Right ventricle myocardium inferior (tissue), 1 donor: ENCODE results near the gene TMEM9B. TPM values are rescaled to one million over a fixed set of nuclear protein-coding genes. Genes with fewer than 3 reads are reported as not detected.
"Not testable (repeated sequence)": the region's sequence is repeated elsewhere in the genome, so short reads cannot be mapped to it uniquely, and the experiment has no call there.

ENCODE experiments used
- ATAC-seq: fragments of 200-7000 bp; cut with Tn5 transposase; one replicate; pipeline ENCODE4 v1.9.1; 2020; ENCODE audit warnings: mild to moderate bottlenecking, moderate library complexity
- DNase-seq: peaks from one replicate; pipeline ENCODE4 v3.0.0; 2021; ENCODE audit errors: missing footprints
- intact Hi-C: fragments of 100-400 bp; cut with DNase I; formaldehyde crosslinking; loops from one replicate; pipeline ENCODE4 v1.11.0; 2022
- total RNA-seq: library from RNA; stranded (reverse); fragmentation: NEBNext Ultra II Directional; extraction: Animal tissue kit (Norgen Biotek cat#: 25700); gene quantifications from one replicate; pipeline ENCODE4 v1.2.1, GENCODE V29; 2021
- donor health status: DM: no; HTN: yes; CAD: no; lungs with severe emphysema.

The TMEM9B gene
- total RNA-seq, 1 donor from 2014 or later = 46.1 TPM

DNA sequence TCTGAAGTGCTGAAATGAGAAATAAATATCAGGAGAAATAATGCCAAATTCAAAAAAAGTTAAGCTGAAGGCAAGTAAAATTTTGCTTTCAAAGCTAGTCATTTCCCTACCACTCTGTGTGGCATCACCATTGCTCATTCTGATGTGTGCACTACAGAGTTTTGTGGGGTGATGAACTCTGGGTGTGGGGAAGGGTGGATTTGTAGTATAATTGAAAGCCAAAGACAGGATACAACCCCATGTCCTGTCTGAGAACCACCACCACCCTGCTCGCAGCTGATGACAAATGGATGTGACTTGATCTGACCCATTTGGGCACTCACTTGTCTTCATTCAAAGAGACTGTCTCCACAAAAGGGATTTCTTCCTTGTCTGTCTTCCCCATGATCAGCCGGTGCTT is 19.3 kb upstream of the TMEM9B start:
- intact Hi-C loops = no loop called here
- ATAC-seq (no peak), DNase-seq (no peak)

DNA sequence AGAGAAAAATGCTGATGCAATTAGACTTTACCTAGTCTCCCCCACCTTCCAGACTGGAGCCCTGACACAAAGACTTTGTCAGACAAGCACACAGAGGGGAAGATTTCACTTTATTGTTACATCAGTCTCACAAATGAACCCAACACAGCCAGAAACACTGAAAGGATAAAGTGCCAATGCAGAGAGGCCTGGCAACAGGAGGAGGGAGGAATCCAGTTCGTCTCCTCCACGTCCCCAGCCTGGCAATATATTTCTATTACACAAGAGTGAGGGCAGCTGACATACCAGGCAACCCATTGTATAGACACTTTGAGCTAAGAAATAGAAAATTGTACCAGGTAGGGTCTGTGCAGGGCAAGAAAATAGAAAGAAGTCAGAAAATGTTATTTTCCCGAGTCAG is 16.2 kb upstream of the TMEM9B start:
- intact Hi-C loops = no loop called here
- no peak for DNase-seq
- no peak for ATAC-seq

DNA sequence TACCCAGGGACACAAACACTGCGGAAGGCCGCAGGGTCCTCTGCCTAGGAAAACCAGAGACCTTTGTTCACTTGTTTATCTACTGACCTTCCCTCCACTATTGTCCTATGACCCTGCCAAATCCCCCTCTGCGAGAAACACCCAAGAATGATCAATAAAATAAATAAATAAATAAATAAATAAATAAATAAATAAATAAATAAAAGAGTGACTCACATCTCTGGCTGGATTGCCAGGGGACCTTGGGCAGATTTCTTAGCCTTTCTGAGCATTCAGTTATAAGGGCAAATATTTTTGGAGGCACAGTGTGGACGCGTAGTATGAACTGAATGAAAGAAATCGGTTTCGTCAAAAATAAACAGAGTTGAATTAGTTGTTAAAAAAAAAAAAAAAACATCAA is 15.1 kb upstream of the TMEM9B start:
- ATAC-seq, intact Hi-C loops, DNase-seq: not testable (repeated sequence)

- intact Hi-C loops = no loop called here
- DNase-seq (no peak), ATAC-seq (no peak)
Measured at GRCh38 chr11:8973121-8973520, 8.9 kb upstream of the TMEM9B start.

GRCh38 chr11:8971924-8972316 is 7.7 kb upstream of the TMEM9B start:
- ATAC-seq = no peak
- DNase-seq = no peak
- intact Hi-C loops = no loop called here

- DNase-seq = no peak
- ATAC-seq = no peak
- intact Hi-C loops = no loop called here
Measured at GRCh38 chr11:8971196-8971923, 7.1 kb upstream of the TMEM9B start.

GRCh38 chr11:8967184-8967583 is 2.9 kb upstream of the TMEM9B start:
- no peak for DNase-seq
- no peak for ATAC-seq
- intact Hi-C loops = loop anchor here (10.0 kb wide), 1 partner anchor 152 kb away; a partner anchor contains a TSS

DNA sequence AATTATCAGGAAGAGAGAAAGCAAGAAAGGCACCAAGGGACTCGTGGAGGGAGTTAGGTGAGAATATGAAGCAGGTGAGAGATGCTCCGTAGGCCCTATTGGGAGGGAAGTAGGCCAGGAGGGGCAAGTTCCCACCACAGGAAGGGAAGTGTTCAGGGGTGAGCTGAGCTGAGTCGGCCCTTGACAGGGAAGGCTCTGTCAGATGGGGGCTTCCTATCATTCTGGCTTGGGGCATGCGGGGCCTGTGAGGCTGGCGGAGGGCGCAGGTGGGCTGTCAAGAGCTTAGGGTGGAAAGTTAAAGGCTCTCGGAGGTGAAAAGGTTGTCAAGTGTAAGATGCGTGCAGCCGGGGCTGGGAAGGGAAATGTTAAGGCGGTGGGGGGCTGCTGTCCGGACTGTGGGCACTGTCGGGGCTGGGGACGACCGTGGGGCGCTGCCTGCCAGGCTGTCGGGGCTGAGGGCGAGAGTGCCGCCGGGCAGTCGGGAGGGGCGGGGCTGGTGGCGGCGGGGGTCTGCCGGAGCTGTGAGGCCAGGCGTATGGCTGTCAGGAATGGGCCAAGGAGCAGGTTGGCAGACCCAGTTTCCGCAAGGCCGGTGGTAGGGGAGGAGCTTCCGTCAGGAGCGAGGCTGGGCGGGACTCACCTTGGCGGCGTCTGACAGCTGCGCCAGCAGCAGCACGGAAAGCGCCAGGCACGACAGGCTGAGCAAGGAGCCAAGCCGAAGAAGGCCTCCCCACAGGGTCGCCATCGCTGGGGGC is 496 bp downstream of the TMEM9B start:
- ATAC-seq = peak; percentile 67
- peak; percentile 90 for DNase-seq
- intact Hi-C loops = loop anchor here (1.0 to 10.0 kb wide), 3 partner anchors 51 to 281 kb away; partner anchors contain the start of genes AKIP1, RPL27A and TRIM66

DNA sequence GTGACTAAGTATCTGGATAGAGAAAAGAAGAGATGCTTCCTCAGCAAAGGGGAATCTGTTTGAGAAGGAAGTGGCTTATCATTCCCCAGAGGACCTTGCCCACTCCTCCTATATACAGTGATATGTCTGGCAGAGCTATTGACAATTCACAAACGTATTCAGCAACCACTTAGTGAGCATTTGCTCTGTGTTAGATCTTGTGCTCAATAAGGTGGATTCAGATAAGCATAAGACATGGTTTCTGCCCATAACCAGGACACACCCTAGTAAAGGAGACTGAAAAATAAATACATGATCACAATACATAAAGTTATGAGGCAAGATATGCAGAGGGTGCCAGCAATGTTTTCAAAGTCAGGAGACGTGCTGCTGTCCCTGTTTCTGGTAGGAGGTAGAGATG is 1.4 kb downstream of the TMEM9B start:
- ATAC-seq (no peak), DNase-seq (no peak)
- intact Hi-C loops = loop anchor here (5.0 to 10.0 kb wide), 2 partner anchors 51 to 148 kb away; partner anchors contain the start of gene AKIP1

- intact Hi-C loops = loop anchor here (5.0 to 10.0 kb wide), 2 partner anchors 49 to 147 kb away; partner anchors contain the start of gene AKIP1
- DNase-seq (no peak), ATAC-seq (no peak)
Measured at GRCh38 chr11:8961401-8961800, 2.8 kb downstream of the TMEM9B start.

DNA sequence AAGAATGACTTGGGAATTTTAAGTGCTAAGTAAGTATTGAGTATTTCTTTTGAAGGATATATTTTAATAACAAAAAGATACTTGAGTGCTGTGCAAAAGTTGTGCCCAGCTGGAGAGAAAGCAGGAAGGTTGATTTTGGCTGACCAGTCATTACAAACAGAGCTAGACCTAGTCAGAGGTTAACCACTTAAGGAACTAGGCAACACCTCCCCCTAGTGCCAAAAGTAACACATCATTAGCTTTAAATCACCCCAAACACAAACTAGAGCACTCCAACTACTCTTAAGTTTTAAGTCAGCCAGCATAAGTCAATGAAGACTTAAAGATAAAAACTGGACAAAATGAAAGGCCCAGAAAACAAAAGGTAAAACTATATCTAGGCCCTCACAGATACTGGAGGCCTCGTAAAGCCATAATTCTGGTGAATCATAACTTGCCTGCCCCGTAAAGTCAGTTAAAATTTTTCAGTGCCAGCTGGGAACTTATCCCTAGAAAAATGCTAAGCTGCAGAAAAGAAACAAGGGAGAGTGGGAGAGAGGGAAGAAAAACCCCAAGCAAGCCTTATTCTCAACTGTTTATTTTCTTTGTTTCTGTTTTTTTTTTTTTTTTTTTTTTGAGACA is 4.6 kb downstream of the TMEM9B start:
- intact Hi-C loops = loop anchor here (5.0 to 10.0 kb wide), 2 partner anchors 47 to 145 kb away; partner anchors contain the start of gene AKIP1
- DNase-seq (no peak), ATAC-seq (no peak)

DNA sequence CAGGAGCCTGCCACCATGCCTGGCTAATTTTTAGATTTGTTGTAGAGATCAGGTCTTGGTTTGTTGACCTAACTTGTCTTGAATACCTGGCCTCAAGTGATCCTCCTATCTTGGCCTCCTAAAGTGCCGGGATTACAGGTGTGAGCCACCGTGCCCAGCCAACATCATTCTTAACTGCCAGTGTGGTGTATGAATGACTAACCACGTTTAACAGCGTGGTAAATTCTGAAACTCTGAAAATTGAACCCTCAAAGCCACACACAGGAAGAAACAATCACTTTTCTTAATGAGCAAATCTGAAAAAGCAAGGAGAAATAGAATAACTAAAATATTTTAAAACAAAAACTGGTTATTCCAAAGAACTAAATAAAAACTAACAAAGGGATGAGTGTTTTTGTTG is 7.4 kb downstream of the TMEM9B start:
- DNase-seq = no peak
- intact Hi-C loops = no loop called here

GRCh38 chr11:8948886-8949285 is 15.4 kb downstream of the TMEM9B start:
- intact Hi-C loops = no loop called here
- DNase-seq (no peak), ATAC-seq (no peak)

More for the DNA sequence above, 7.4 kb downstream of the TMEM9B start:
- ATAC-seq = no peak

DNA sequence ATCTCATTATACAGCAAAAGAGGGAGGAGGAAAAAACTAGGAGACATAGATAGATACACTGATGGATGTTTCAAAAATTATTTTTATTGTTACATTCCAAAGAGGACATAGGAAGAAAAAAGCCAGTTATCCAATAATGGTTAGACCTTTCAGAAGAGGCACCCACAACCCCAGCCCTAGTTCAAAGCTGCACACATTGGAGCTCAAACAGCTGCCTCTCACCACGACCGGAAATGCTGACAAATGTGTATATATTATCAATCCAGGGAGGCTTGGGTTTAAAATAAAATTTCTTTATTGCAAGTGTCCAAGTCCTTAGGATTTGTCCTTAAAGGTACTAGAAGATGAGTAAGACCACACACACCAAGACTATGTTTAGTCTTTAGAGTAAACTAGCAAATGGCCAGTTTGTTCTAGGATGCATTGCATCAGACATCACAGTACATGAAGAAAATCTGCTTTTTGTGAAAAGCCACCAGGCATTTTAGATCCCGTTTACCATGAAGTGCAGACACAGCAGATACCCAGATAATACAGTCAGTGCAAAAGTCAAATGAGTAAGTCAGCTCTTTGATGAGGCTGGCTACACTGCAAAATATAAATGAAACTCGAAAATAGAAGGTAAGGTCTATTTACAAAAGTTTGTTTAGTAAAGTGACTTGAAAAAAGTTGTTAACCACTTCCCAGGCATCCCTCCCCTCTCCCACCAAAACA is 16.9 kb downstream of the TMEM9B start:
- ATAC-seq (no peak), DNase-seq (no peak)
- intact Hi-C loops = no loop called here

DNA sequence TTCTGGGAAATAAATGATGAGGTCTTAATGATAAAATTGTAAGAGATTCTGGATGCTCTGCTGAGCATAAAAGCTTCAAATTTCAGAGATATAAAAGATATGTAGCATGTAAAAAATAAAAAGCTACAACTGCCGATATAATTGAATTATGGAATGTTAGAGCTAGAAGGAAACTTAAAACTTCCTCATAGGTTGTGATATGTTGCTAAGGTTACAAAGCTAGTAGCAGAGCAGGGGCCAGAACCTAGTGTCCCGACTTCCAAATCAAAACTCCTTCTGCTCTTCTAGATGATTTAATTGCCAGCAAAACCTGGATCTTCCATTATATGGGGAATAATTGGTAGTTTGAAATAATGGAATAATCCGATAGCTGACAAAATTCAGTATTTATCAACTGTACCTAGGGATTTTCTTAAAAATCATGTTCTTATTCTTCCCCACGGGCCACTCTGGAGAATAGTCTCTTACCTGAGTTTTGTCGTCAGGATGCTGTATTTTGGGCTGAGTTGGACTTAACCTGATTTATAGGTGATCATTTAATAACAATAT is 21.6 kb downstream of the TMEM9B start, which contains the start of gene ASCL3:
Gene ASCL3 (minus strand): TSS at position 499 of the 549 bp plus-strand sequence. CDS start 4,855 bp downstream, outside the sequence.
- ATAC-seq (no peak), DNase-seq (no peak)
- intact Hi-C loops = no loop called here

DNA sequence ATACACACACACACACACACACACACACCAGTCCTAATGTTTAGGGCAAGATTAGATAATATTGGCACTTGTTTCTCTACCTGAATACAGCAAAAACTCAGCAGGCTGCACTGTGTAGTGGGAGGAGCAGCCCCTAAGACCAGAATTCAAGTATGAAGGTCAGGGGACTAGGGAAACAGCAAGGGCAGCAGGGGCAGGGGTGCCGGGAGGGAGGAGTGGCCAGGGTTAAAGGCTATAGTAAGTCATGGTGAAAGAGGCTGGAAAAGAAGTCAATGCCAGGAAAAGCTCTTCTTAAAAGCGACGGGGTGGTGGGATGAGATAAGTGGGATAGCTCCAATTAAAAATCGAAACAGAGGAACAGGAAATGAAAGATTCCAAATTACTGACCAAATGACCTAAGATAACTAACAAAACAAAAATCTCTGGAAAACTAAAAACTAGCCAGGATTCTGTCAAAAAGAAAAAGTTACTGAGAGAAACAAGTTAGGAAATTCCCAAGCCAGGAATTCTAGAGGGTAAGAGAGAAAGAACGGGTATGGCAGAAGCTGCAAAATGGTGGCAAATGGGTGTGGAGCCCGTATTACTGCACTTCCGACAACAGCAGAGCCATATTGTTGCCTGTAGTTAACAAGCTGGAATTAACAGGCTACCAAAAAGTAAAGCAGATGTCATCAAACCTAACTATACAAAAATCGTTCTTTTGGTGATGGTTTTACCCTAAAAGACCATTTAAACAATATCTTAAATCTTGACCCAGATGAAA is 22.7 kb downstream of the TMEM9B start:
- intact Hi-C loops = no loop called here
- DNase-seq (no peak), ATAC-seq (no peak)

DNA sequence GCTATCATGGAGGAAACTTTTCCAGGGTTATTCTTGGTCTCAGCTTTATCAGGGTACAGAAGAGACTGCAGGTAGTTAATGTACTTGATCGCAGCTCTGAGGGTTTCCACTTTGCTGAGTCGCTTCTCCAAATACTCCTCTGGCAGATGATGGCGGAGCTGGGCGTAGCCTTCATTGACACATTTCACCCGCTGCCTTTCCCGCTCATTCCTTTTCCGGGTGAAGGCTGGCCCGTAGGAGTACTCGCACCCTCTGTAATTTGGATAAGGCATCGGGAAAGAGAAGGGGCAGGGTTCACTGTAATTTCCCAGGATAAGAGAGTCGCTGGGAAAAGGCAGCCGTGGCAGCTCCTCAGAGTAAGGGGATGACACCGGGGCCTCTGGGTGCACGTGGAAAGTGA is 26.6 kb downstream of the TMEM9B start:
- ATAC-seq (no peak), DNase-seq (no peak)
- intact Hi-C loops = no loop called here

- ATAC-seq (no peak), DNase-seq (no peak)
- intact Hi-C loops = no loop called here
Measured at GRCh38 chr11:8937159-8937558, 27.1 kb downstream of the TMEM9B start.
